HepG2 (cell line): ENCODE results near the gene ITGB1. TPM values are rescaled to one million over a fixed set of nuclear protein-coding genes. Genes with fewer than 3 reads are reported as not detected.

Experiments used
- ATF1 ChIP-seq: IDR thresholded peaks from 2 replicates; pipeline ENCODE4 v1.6.1; 2016; ENCODE audit warnings: mild to moderate bottlenecking, control low read depth
- BCL3 ChIP-seq: sonication (generic); formaldehyde crosslinking; IDR thresholded peaks from 2 replicates; pipeline ENCODE4 v1.5.1; 2020; ENCODE audit warnings: mild to moderate bottlenecking, missing genetic modification reagents, moderate library complexity
- DMAP1 ChIP-seq: IDR thresholded peaks from 2 replicates; pipeline ENCODE4 v1.6.1; 2016
- DPF2 ChIP-seq: sonication (generic); formaldehyde crosslinking; IDR thresholded peaks from 2 replicates; pipeline ENCODE4 v1.4.0; 2020; ENCODE audit warnings: mild to moderate bottlenecking, low read depth, missing genetic modification reagents, borderline replicate concordance
- GABPA ChIP-seq, 2 experiments: IDR thresholded peaks; 2 replicates each; pipeline ENCODE4 v1.6.1; 2011 to 2016; ENCODE audit warnings: low read depth in 2 of 2, low read length in 1 of 2, missing biosample characterization in 1 of 2, missing genetic modification characterization in 1 of 2
- HNF4A ChIP-seq: sonication (generic); formaldehyde crosslinking; IDR thresholded peaks from 2 replicates; pipeline ENCODE4 v1.4.0; 2020; ENCODE audit warnings: missing genetic modification reagents
- MIER2 ChIP-seq: IDR thresholded peaks from 2 replicates; pipeline ENCODE4 v1.6.1; 2016; ENCODE audit warnings: missing biosample characterization, missing genetic modification reagents
- NFYB ChIP-seq: sonication (generic); formaldehyde crosslinking; IDR thresholded peaks from 2 replicates; pipeline ENCODE4 v1.4.0; 2020; ENCODE audit warnings: missing genetic modification reagents
- PAF1 ChIP-seq: IDR thresholded peaks from 2 replicates; pipeline ENCODE4 v1.6.1; 2016; ENCODE audit warnings: missing genetic modification reagents, missing compliant biosample characterization
- POGZ ChIP-seq: sonication (generic); formaldehyde crosslinking; IDR thresholded peaks from 2 replicates; pipeline ENCODE4 v1.4.0; 2020; ENCODE audit warnings: mild to moderate bottlenecking, missing genetic modification reagents
- PPARG ChIP-seq: conservative IDR thresholded peaks from 2 replicates; pipeline ENCODE4 v1.6.1; 2016; ENCODE audit warnings: missing biosample characterization, missing genetic modification reagents
- RERE ChIP-seq: IDR thresholded peaks from 2 replicates; pipeline ENCODE4 v1.6.1; 2016; ENCODE audit warnings: low read depth, missing genetic modification reagents, missing compliant biosample characterization
- SMYD3 ChIP-seq: sonication (generic); formaldehyde crosslinking; IDR thresholded peaks from 2 replicates; pipeline ENCODE4 v1.8.1; 2023; ENCODE audit warnings: mild to moderate bottlenecking, missing genetic modification reagents
- YEATS4 ChIP-seq: sonication (generic); formaldehyde crosslinking; IDR thresholded peaks from 2 replicates; pipeline ENCODE4 v1.4.0; 2020; ENCODE audit warnings: missing genetic modification reagents, borderline replicate concordance
- ZFP37 ChIP-seq: sonication (generic); formaldehyde crosslinking; IDR thresholded peaks from 2 replicates; pipeline ENCODE4 v1.4.0; 2020; ENCODE audit warnings: missing genetic modification reagents, borderline replicate concordance
- ZFP91 ChIP-seq: sonication (generic); formaldehyde crosslinking; IDR thresholded peaks from 2 replicates; pipeline ENCODE4 v1.9.0; 2022; ENCODE audit warnings: missing genetic modification reagents, mild to moderate bottlenecking, borderline replicate concordance
- ZNF576 ChIP-seq: sonication (generic); formaldehyde crosslinking; IDR thresholded peaks from 2 replicates; pipeline ENCODE4 v1.4.0; 2020; ENCODE audit warnings: mild to moderate bottlenecking, missing genetic modification reagents
- ZNF768 ChIP-seq: sonication (generic); formaldehyde crosslinking; IDR thresholded peaks from 2 replicates; pipeline ENCODE4 v1.4.0; 2020; ENCODE audit warnings: missing genetic modification reagents
- ZNF883 ChIP-seq: sonication (generic); formaldehyde crosslinking; IDR thresholded peaks from 2 replicates; pipeline ENCODE4 v1.5.1; 2020; ENCODE audit warnings: mild to moderate bottlenecking, missing genetic modification reagents; ENCODE audit errors: not compliant biosample characterization
- polyA plus RNA-seq, 8 experiments: library from polyadenylated mRNA; depleted of rRNA in 3 of 8; stranded (reverse) in 7 of 8; unstranded in 1 of 8; fragments of >200 nt; fragmentation: Illumina TruSeq in 4 of 8; extraction: Trizol in 4 of 8; gene quantifications; 2 replicates each; pipeline versions ENCODE4 v1.2.1 to v1.2.3, GENCODE V29; 2011 to 2016; ENCODE audit warnings: low read depth in 4 of 8, missing spikeins in 1 of 8, mixed read lengths in 1 of 8; ENCODE audit not compliant: insufficient read depth in 1 of 8
- total RNA-seq, 5 experiments: library from RNA; depleted of rRNA; stranded (reverse); fragments of >200 nt; fragmentation: Illumina TruSeq; extraction: Trizol; gene quantifications; 2 replicates each; pipeline ENCODE4 v1.2.3, GENCODE V29; 2016; ENCODE audit warnings: low read depth in 1 of 5
- TF ChIP-seq, protein P1 (sequence below): IDR thresholded peaks from 2 replicates; pipeline ENCODE4 v1.6.1; 2016; ENCODE audit warnings: missing genetic modification reagents, missing compliant biosample characterization

Gene ITGB1
- total and polyA plus RNA-seq, 2 of the 13 experiments (the other 11 are each of a cell fraction or from before 2014, with no cell fraction given): 190 to 204 TPM

- TF ChIP-seq SMYD3 (CRISPR knock-in tag): peak; percentile 89; the same call in 1 of the 2 replicates
- TF ChIP-seq YEATS4 (CRISPR knock-in tag): peak; percentile 76
- TF ChIP-seq ATF1 (CRISPR knock-in tag): peak; percentile 35; the same call in 1 of the 2 replicates
- TF ChIP-seq NFYB (CRISPR knock-in tag): peak; percentile 51; the same call in 1 of the 2 replicates
- TF ChIP-seq ZFP37 (CRISPR knock-in tag): peak; percentile 81; the same call in 1 of the 2 replicates
- TF ChIP-seq DPF2: no peak
- TF ChIP-seq DMAP1 (CRISPR knock-in tag): peak; percentile 71
- peak; percentile 55; the same call in 1 of the 2 replicates for TF ChIP-seq ZNF768 (CRISPR knock-in tag)
- TF ChIP-seq, protein P1, sequence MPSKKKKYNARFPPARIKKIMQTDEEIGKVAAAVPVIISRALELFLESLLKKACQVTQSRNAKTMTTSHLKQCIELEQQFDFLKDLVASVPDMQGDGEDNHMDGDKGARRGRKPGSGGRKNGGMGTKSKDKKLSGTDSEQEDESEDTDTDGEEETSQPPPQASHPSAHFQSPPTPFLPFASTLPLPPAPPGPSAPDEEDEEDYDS (CRISPR knock-in tag): peak; percentile 75
- TF ChIP-seq MIER2 (CRISPR knock-in tag): peak; percentile 34; the same call in 1 of the 2 replicates
- no peak for TF ChIP-seq RERE (CRISPR knock-in tag)
- peak; percentile 78 for TF ChIP-seq ZNF883 (CRISPR knock-in tag)
- TF ChIP-seq GABPA (IDR thresholded peaks at IDR 0.05; ENCODE audit: low read depth, low read length): no peak
- TF ChIP-seq GABPA (CRISPR knock-in tag; IDR thresholded peaks at IDR 0.05; ENCODE audit: low read depth): no peak
- no peak for TF ChIP-seq ZNF576 (CRISPR knock-in tag)
- 0 out of 2 replicates have a peak, but pooled peaks have one; percentile 55 for TF ChIP-seq PPARG (CRISPR knock-in tag)
- peak; percentile 74; the same call in 1 of the 2 replicates for TF ChIP-seq ZFP91 (CRISPR knock-in tag)
- no peak for TF ChIP-seq PAF1 (CRISPR knock-in tag)
- peak; percentile 54; the same call in 1 of the 2 replicates for TF ChIP-seq BCL3 (CRISPR knock-in tag)
- peak; percentile 83 for TF ChIP-seq POGZ (CRISPR knock-in tag)
- TF ChIP-seq HNF4A (CRISPR knock-in tag): peak; percentile 68
Measured at GRCh38 chr10:32943854-32944661, 14.0 kb downstream of the ITGB1 start (continued).
